GM11168 (cell line): Measurements from ENCODE around the gene ABHD2.

ENCODE experiments used
- in situ Hi-C: fragments of 300-500 bp; cut with MboI; formaldehyde crosslinking; loops from one replicate; pipeline ENCODE4 v1.12.0; 2022; ENCODE audit warnings: low sequenced_read_pairs; ENCODE audit not compliant: unreplicated experiment

The ABHD2 gene

DNA sequence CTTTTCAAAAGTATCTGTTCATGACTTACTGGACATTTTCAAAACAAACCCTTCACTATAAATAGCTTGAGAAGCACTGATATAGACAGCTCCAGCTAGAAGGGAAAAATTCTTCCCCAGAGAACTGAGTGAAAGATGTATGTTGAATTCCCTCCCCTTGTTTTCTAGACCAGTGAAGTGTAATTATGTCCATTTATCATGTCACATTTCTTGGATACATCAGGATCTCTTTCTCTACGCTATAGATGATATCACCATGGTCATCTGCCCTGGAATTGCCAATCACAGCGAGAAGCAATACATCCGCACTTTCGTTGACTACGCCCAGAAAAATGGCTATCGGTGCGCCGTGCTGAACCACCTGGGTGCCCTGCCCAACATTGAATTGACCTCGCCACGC is 66.9 kb downstream of the ABHD2 start:
- in situ Hi-C loops = loop anchor here (25.0 kb wide), 1 partner anchor 93 kb away; no protein-coding TSS in a partner anchor

DNA sequence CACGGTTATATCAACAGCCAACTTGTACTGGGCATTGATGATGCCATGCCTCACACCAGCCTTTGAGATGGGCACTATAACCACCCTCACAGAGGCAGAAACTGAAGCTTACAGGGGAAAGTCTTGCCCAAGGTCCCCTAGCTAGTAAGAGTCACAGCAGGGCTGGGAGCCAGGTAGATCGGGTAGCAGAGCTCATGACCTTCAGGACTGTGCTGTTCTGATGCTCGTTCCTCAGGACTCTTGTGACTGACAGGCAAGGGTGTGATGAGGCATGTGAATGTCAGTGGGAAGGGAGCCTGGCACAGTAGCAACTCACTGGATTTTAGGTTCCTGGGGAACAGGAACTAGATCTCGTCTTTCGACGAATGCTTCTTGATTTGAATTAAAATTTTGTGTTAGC is 67.4 kb downstream of the ABHD2 start:
- in situ Hi-C loops = loop anchor here (25.0 kb wide), 1 partner anchor 93 kb away; no protein-coding TSS in a partner anchor

DNA sequence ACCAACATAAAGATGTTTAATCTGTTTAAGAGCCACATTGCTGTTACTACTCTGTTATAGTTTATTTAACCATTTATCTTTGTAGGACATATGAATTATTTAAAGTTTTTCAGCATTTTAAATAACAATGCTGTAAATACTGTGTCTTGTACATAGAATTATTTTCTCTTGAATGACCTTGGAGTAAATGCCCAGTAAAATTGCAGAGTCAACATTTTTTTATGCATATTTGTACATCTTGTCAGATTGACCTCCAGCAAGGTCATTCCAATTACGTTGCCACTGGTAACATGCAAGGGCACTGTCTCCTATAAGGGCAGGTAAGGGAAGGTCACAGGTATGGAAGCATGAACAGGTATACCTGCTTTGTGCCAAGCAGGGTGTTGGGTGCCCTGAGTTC is 68.8 kb downstream of the ABHD2 start:
- in situ Hi-C loops = loop anchor here (25.0 kb wide), 1 partner anchor 95 kb away; no protein-coding TSS in a partner anchor

DNA sequence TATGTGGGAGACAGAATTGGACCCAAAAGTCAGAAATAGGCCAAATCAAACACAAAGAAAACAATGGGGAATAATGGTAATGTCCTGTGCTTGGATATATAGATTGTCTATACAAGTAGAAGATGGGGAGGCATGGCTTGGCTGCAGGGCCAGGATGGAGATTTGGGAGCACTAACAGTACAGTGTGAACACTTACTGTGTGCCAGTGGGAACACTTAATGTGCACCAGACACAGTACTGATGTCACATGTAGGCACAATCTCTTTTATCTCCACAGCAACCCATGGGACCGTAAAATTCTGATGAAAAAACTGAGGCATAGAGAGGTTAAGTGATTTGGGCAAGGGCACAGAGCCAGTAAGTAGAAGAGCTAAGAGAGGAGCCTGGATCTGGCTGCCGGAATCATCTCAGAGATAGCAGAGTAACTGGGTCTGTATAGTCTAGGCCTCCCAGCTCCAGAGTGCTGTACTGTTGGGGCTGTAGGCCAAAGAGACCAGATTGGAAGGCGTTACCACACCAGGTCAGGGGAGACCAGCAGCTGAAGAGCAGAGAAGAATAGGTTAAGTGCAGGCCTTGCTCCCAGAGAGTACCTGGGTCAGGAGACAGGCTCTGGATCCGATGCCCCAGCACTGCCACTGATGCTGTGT is 69.8 kb downstream of the ABHD2 start:
- in situ Hi-C loops = loop anchor here (25.0 kb wide), 1 partner anchor 96 kb away; no protein-coding TSS in a partner anchor

DNA sequence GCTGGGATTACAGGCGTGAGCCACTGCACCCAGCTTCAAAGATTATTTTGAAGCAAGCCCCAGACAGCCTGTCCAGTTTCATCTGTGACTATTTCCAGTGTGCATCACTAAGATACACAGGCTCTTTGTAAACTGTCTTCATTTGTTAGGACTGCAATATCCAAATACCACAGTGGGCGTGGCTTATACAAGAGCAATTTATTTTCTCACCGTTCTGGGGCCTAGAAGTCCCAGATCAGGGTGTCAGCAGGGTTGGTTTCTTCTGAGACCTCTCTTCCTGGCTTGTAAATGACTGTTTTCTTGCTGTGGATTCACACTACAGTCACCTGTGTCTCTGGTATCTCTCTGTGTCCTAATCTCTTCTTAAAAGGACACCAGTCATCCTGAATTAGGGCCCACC is 73.4 kb downstream of the ABHD2 start:
- in situ Hi-C loops = loop anchor here (25.0 kb wide), 1 partner anchor 99 kb away; no protein-coding TSS in a partner anchor

DNA sequence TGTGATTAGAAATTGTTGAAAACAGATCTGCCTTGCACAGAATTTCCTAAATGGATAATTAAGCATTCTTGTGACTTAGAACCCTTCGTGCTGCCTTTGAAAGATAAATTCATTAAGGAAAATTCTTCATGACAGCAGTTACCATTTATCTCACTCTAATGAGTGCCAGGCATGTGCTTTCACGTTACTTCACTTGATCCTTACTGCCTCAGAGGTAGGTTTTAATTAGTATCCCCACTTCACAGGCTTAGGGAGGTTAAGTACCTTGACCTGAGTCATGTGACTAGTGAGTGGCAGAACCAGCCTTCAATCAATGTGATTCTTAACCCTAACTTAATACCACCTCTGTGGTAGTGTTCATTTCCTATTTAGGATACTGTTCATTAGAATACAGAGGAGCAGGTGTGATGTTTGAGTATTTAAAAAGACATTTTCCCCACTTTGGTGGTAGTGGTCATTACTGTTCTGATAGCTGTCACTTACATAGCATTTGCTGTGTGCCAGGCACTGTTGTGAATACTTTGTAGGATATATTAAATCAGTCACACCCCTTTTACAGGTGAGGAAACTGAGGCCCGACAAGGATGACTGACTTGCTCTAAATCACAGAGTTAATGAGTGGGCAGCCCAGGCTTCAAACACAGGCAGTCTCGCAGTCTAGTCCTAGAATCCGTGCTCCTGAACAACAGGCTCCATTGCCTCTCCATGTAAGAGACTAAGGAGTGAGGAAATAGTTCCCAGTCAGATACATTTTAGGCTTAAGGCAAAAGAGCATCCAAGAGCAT is 75.2 kb downstream of the ABHD2 start:
- in situ Hi-C loops = loop anchor here (25.0 kb wide), 1 partner anchor 101 kb away; no protein-coding TSS in a partner anchor

DNA sequence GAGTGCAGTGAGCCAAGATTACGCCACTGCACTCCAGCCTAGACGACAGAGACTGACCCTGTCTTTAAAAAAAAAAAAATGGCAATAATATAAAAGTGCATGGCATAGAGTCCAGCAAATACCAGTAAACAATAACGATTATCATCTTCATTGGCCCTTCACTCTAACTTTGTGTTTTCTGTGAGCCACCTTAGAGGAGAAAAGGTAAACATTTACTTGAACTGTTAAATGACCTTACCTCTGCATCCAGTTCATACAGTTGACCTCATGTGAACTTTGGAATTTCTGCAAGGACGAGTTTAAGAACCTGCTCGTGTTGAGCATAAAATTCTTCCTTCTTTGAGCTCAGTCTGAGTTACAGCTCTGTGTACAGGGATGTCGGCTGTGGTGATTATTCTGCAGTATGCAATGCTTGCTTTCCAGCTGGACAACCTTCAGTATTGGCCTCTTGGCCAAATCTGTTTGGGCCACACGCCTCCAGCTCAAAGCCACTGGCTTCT is 76.5 kb downstream of the ABHD2 start:
- in situ Hi-C loops = loop anchor here (25.0 kb wide), 1 partner anchor 102 kb away; no protein-coding TSS in a partner anchor

DNA sequence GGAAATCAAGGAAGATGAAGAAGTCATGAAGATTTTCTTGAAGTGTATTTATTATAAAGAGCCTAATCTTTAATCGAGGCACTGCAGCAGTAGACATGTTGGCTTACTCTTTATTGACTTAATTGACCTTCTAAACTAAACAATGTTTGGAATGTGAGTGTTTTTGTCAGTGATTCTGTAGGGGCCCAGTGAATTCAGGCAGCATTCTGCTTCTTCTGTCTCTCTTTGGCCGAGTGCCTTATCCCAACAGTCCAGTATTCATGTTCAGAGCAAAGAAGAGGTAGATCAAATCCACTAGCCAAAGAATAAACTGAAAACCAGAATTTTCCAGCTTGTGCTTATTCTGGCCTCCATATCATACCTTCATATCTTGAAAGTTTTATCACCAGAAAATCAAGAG is 77.4 kb downstream of the ABHD2 start:
- in situ Hi-C loops = loop anchor here (25.0 kb wide), 1 partner anchor 103 kb away; no protein-coding TSS in a partner anchor

DNA sequence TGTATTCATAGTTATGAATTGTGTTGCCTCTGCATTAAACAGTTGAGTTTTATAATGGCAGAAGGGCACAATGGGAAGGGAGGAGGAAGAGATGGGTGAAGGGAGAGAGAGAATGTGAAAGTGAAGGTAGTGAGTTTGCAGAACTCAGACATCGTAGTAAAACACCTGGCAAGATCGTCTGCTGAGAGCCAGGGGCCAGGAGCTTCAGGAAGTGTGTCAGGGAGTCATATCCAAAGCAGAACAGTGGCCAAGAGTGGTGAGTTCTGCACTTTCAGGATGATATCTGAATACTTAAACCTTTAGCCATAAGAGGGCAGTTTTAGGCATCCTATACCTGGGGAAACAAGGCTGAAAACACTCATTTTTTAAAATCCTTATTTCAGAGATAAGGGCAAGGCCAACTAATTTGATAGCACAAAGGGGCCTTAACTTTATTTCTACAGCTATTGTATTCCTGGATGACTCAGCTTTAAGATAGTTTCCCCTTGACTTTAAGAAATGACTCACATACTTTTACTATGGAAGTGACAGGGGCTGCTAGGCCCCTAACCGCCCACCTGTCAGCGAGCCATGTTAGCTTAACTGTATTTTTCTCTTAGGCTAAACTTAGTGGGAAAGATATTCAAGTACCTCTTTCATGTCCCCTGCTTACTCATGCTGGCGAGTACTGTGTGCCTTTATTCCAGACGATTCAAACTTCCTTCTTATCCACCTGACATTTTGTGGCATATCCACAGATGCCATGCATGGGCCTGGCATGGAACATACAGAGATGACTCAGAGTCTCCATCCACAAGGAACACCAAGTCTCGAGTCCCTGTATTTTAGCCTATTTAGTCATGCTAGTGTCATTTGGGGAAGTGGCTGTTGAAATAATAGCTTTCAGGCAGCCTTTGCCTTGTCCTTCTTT is 79.3 kb downstream of the ABHD2 start:
- in situ Hi-C loops = loop anchor here (25.0 kb wide), 1 partner anchor 105 kb away; no protein-coding TSS in a partner anchor

DNA sequence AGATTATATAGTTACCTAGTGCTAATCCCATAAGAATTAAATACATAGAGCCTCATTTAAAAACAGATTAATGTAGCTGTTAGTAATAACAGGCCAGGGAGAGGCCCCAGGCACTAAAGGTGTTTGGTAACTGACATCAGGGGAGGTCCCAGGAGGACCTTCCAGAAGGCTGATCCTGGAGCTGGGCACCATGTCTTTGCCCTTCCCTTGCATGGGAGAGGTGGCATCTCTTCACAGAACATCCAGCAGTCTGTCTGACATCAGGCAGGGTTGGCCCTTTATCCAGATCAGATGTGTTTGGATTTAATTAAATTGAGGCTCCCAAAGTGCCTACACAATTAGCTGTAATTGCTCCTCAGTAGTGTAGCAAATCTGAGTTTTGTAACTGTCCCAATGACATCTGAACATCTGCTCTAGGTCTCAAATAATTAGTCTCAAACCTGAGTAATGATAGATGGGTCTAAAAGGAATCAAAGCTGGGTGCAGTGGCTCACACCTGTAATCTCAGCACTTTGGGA is 80.1 kb downstream of the ABHD2 start:
- in situ Hi-C loops = loop anchor here (25.0 kb wide), 1 partner anchor 106 kb away; no protein-coding TSS in a partner anchor

DNA sequence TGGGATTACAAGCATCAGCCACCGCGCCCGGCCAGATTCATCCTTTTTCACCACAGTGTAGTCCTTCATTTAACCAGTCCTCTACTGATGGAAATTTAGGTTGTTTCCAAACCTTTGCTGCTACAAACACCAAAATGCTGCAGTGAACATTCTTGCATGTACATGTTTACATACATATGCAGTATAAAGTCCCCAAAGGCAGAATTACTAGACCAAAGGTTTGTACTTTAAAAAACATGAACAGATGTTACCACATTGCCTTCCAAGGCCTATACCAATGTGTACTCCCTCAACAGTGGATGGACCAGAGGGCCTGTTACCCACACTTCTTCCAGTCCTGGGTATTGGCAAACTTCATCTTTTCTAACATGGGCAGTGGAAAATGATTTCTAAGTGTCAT is 82.1 kb downstream of the ABHD2 start:
- in situ Hi-C loops = loop anchor here (10.0 to 25.0 kb wide), 2 partner anchors 108 to 276 kb away; partner anchors contain the start of gene HAPLN3

DNA sequence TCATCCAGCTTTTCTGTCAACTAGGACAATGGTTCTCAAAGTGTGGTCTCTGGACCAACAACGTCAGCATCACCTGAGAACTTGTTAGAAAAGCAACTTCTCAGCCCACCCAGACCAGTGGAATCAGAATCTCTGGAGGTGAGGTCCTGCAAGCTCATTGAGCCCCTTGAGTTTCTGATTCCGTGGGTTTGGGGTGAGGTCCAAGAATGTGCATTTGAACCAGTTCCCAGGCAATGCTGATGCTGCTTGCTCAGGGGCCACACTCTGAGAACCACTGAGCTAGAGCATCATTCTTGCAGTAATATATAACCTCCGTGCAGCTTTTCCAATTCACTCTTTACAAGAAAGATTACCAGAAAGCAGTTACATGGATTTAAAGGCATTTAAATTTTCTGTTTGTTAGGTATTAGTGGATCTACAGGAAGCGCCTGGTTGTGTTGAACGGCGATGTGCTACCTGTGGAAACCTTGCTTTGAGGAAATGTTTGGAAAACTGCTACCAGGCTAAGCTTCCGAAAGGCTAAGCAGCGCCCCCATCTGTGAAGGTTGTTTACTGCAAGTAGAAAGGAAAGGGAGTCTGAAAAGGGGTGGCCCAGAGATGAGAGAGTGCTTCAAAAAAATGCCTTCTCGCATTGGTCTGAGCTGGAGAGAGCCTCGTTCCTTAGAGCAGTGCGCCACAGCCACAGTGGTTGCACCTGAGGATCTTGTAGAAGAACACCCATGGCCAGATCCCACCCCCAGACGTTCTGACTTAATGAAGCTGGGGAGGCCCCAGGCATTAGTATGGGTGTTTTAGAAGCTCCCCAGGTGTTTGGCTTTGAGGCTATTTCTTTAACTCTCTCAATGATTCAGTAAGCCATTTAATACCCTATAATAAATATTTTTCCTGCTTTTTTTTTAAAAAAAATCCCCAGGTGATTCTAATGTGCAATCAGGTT is 83.1 kb downstream of the ABHD2 start:
- in situ Hi-C loops = loop anchor here (10.0 to 25.0 kb wide), 2 partner anchors 109 to 277 kb away; partner anchors contain the start of gene HAPLN3

DNA sequence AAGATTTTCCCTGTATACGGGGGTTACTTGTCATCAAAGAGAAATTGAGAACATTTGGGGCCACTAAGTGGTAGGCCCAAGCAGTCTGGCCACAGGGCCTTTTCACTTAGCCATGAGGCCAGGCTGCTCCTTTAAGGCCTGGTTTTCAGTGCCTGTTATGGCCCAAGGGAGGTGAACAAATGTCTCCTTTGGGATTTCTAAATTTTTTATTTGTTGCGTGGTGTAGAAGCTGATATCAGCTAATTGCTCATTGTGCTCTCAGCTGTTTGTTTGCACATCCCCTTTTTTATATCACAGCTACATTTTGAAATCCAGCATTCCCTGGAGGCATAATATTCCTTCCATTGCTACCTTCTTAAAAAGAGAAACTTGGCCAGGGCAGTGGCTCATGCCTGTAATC is 84.7 kb downstream of the ABHD2 start:
- in situ Hi-C loops = loop anchor here (10.0 to 25.0 kb wide), 2 partner anchors 111 to 278 kb away; partner anchors contain the start of gene HAPLN3

DNA sequence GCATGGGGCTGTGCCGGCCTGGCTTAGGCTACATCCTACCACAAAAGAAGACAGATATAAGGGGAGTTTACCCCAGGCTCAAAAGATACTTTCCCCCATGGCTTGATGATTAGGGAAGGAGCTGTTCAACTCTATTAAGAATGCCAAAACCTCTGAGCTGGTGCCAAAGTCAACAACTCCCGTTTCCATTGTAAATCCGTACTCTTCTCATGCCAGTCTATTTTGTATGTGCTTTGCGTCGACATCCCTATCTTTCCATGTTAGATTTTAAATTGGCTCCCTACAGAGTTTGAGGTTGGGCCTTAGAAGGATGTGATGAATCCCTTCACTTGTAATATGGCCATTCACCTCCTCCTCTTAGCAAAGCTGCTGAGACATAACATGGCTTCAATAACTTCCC is 86.2 kb downstream of the ABHD2 start:
- in situ Hi-C loops = loop anchor here (10.0 to 25.0 kb wide), 2 partner anchors 112 to 280 kb away; partner anchors contain the start of gene HAPLN3

DNA sequence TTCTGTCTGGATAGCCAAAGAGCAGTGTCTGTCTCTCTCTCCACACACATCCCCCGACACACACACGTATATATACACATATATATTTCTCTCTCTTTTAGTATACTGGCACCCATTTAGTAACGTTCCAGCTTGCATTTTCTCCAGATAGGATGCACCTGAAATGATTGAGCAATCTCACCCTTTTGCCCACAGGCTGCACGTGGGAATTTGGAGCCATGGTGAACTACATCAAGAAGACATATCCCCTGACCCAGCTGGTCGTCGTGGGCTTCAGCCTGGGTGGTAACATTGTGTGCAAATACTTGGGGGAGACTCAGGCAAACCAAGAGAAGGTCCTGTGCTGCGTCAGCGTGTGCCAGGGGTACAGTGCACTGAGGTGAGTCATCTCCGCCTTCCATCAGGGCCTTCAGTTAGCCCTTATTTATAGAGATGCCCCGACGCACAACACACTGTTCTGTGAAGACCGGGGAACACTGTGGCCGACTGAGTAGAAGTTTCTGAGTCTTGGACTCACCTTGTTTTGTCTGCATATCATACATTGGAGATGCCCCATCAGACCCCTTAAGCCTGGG is 87.4 kb downstream of the ABHD2 start:
- in situ Hi-C loops = loop anchor here (10.0 kb wide), 1 partner anchor 281 kb away; the partner anchor contains the start of gene HAPLN3

DNA sequence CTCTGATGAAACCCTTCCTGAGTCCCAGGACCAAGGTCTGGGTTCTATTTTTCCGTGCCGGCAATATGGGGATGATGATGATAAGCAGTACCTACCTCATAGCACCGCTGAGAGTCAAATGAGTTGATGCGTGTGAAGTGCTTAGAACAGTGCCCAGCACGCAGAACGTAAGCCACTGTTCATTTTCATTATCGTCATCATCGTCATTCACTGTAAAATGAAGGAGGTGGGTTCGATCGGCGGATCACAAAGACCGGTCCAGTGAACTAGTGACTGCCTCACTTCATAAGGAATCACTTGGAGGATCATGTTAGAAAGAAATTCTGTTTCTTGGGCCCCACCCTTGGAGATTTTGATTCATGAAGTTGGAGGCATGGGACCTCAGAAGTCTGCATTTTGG is 88.9 kb downstream of the ABHD2 start:
- in situ Hi-C loops = loop anchor here (10.0 kb wide), 1 partner anchor 282 kb away; the partner anchor contains the start of gene HAPLN3

DNA sequence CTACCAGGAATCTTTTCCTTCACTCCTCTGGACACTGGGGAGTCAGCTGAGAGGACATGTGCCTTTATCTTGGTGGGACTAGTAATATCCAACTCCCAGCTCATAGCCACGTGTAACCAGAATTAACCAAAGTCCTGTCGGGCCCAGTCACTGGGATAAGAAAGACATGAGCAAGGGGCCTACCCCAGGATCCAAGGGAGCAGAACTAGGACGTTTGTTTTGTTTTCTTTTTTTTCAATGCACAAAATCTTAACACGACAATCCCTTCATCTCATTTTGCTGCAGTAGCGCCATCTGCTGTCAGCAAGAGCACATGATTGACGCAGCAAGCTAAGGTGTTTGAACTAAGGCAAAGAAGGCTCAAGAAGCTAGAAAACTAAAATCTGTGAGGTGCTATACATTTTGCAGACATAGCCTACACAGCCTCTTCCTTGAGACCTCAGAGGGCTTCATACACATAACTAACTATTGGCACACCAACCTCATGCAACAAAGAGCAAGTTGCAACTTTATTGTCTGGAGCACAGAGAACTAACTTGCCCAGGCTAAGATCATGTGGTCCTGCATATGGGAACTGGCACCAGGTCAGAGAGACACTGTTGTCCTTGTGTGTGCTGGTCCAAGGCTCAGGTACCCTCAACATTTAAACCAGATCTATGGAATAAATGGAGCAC is 89.5 kb downstream of the ABHD2 start:
- in situ Hi-C loops = loop anchor here (10.0 kb wide), 1 partner anchor 283 kb away; the partner anchor contains the start of gene HAPLN3
